Gastrocnemius medialis (tissue), 4 donors: ENCODE results near the gene FGF10. TPM values are rescaled to one million over a fixed set of nuclear protein-coding genes. Genes with fewer than 3 reads are reported as not detected.

Source experiments
- ATAC-seq, 2 donors: fragments of 150-250 bp; one replicate each; pipeline ENCODE4 v1.9.1; 2016
- DNase-seq, 2 donors: peaks; one replicate each; pipeline ENCODE4 v3.0.0-alpha.2; 2019
- H3K27ac ChIP-seq, 4 donors: fragments of 200-600 bp; sonication (generic); 1 replicate in 1 of 4; 2 replicates in 3 of 4; pipeline ENCODE4 v1.5.1; 2016 to 2018; ENCODE audit warnings: mild to moderate bottlenecking in 2 of 4, moderate library complexity in 1 of 4
- H3K27me3 ChIP-seq, 3 donors: fragments of 200-600 bp; sonication (generic) in 2 of 3; 1 replicate in 1 of 3; 2 replicates in 2 of 3; pipeline versions ENCODE4 v1.5.1 to v1.6.0; 2016 to 2019; ENCODE audit warnings: mild to moderate bottlenecking in 1 of 3, moderate library complexity in 1 of 3
- H3K36me3 ChIP-seq, 2 donors: fragments of 200-600 bp; sonication (generic) in 1 of 2; one replicate each; pipeline ENCODE4 v1.5.1; 2017 to 2018
- H3K4me1 ChIP-seq, 2 donors: fragments of 200-600 bp; sonication (generic) in 1 of 2; one replicate each; pipeline ENCODE4 v1.5.1; 2016 to 2017; ENCODE audit warnings: mild to moderate bottlenecking in 2 of 2
- H3K4me3 ChIP-seq, 4 donors: fragments of 200-600 bp; sonication (generic) in 3 of 4; 1 replicate in 1 of 4; 2 replicates in 3 of 4; pipeline ENCODE4 v1.5.1; 2016 to 2019; ENCODE audit warnings: mild to moderate bottlenecking in 2 of 4
- H3K9me3 ChIP-seq, 3 donors: fragments of 200-600 bp; sonication (generic) in 2 of 3; 1 replicate in 1 of 3; 2 replicates in 2 of 3; pipeline ENCODE4 v1.5.1; 2016 to 2019
- POLR2A ChIP-seq, 2 donors: fragments of 450-650 bp; IDR thresholded peaks; one replicate each; pipeline ENCODE4 v1.6.1; 2017; ENCODE audit warnings: antibody characterized with exemption in 2 of 2, mild to moderate bottlenecking in 2 of 2, moderate library complexity in 2 of 2
- in situ Hi-C, 4 donors: fragments of 200-750 bp; cut with MboI; loops; one replicate each; pipeline versions ENCODE4 v1.15.0 to v1.8.0; 2017; ENCODE audit warnings: low sequenced_read_pairs in 4 of 4
- intact Hi-C: fragments of 100-400 bp; cut with DNase I; formaldehyde crosslinking; loops from one replicate; pipeline ENCODE4 v1.15.1; 2023; ENCODE audit warnings: low total_unique reads
- total RNA-seq, 4 donors: library from RNA; depleted of rRNA; stranded (reverse); fragments of >200 nt; gene quantifications; one replicate each; pipeline versions ENCODE4 v1.1.0 to v1.2.3, GENCODE V29; 2016
- TF ChIP-seq, protein P1 (sequence below), 5 experiments: fragments of 450-650 bp in 3 of 5; fragments of 200-600 bp in 2 of 5; sonication (generic) in 2 of 5; IDR thresholded peaks in 4 of 5; conservative IDR thresholded peaks in 1 of 5; 1 replicate in 4 of 5; 2 replicates in 1 of 5; pipeline ENCODE4 v1.5.1; 2016 to 2019; ENCODE audit warnings: antibody characterized with exemption in 5 of 5, mild to moderate bottlenecking in 3 of 5, moderate library complexity in 3 of 5

The FGF10 gene
- total RNA-seq, 4 donors from 2014 or later, result 0.23 to 2.6 (median 0.76) TPM; not detected in 1

DNA sequence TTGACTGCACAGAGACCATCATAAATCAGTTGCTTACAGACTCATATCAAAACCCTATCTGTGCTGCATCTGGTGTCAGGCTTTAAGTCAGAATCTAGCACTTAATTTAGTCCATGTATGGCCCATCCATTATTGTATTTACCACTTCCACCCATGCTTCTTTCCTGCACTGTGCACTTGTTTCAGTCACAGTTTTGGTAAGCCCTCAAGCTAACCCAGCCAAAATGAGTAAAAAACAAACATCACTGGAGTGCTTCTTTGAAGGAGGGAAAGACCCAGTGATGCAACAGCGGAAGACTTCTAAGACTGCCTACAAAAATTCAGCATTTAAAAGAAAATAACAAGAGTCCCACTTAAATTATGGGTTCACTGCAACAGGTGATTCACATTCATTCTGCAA, 69.0 kb downstream of the FGF10 start:
- Histone ChIP-seq H3K9me3 (no peaks in the 10 kb centered on the region), H3K4me3 (no peak overlapping the region), H3K4me1 (no peaks in the 10 kb centered on the region), H3K36me3 (no peaks in the 10 kb centered on the region), H3K27ac (no peak overlapping the region), H3K27me3 (no peaks in the 10 kb centered on the region)
- TF ChIP-seq, protein P1, sequence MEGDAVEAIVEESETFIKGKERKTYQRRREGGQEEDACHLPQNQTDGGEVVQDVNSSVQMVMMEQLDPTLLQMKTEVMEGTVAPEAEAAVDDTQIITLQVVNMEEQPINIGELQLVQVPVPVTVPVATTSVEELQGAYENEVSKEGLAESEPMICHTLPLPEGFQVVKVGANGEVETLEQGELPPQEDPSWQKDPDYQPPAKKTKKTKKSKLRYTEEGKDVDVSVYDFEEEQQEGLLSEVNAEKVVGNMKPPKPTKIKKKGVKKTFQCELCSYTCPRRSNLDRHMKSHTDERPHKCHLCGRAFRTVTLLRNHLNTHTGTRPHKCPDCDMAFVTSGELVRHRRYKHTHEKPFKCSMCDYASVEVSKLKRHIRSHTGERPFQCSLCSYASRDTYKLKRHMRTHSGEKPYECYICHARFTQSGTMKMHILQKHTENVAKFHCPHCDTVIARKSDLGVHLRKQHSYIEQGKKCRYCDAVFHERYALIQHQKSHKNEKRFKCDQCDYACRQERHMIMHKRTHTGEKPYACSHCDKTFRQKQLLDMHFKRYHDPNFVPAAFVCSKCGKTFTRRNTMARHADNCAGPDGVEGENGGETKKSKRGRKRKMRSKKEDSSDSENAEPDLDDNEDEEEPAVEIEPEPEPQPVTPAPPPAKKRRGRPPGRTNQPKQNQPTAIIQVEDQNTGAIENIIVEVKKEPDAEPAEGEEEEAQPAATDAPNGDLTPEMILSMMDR (IDR thresholded peaks at IDR 0.05 in 4 of 5, conservative IDR thresholded peaks at IDR 0.05 in 1 of 5), result no peak
- no peak for TF ChIP-seq POLR2A (IDR thresholded peaks at IDR 0.05)
- ATAC-seq (no peak), DNase-seq (no peak)
- intact Hi-C loops, result no loop called here
- in situ Hi-C loops, result no loop called here

GRCh38 chr5:44318883-44319282, 70.3 kb downstream of the FGF10 start:
- no peak overlapping the region for H3K4me3 ChIP-seq
- intact Hi-C loops (no loop called here), in situ Hi-C loops (no loop called here)
- DNase-seq (no peak), ATAC-seq (no peak)
- no peaks in the 10 kb centered on the region for H3K9me3 ChIP-seq
- TF ChIP-seq POLR2A (IDR thresholded peaks at IDR 0.05), result no peak
- TF ChIP-seq, protein P1 (IDR thresholded peaks at IDR 0.05 in 4 of 5, conservative IDR thresholded peaks at IDR 0.05 in 1 of 5), result no peak
- H3K27ac ChIP-seq, result no peak overlapping the region
- no peaks in the 10 kb centered on the region for H3K4me1 ChIP-seq
- no peaks in the 10 kb centered on the region for H3K27me3 ChIP-seq
- H3K36me3 ChIP-seq, result no peaks in the 10 kb centered on the region

- TF ChIP-seq, protein P1 (IDR thresholded peaks at IDR 0.05 in 4 of 5, conservative IDR thresholded peaks at IDR 0.05 in 1 of 5), result no peak
- no peak for TF ChIP-seq POLR2A (IDR thresholded peaks at IDR 0.05)
- no peak overlapping the region for H3K4me3 ChIP-seq
- DNase-seq, result no peak
- intact Hi-C loops (no loop called here), in situ Hi-C loops (no loop called here)
- H3K9me3 ChIP-seq, result no peaks in the 10 kb centered on the region
- no peaks in the 10 kb centered on the region for H3K4me1 ChIP-seq
- no peaks in the 10 kb centered on the region for H3K27me3 ChIP-seq
- no peaks in the 10 kb centered on the region for H3K36me3 ChIP-seq
- no peak for ATAC-seq
- H3K27ac ChIP-seq, result no peak overlapping the region
Measured at GRCh38 chr5:44312374-44312773, 76.8 kb downstream of the FGF10 start.

GRCh38 chr5:44300551-44300950, 88.7 kb downstream of the FGF10 start:
- Histone ChIP-seq H3K9me3 (no peaks in the 10 kb centered on the region), H3K27ac (no peak overlapping the region), H3K4me3 (no peak overlapping the region), H3K4me1 (no peaks in the 10 kb centered on the region), H3K36me3 (no peaks in the 10 kb centered on the region), H3K27me3 (no peaks in the 10 kb centered on the region)
- DNase-seq, result no peak
- in situ Hi-C loops, result no loop called here
- TF ChIP-seq, protein P1 (IDR thresholded peaks at IDR 0.05 in 4 of 5, conservative IDR thresholded peaks at IDR 0.05 in 1 of 5), result no peak
- TF ChIP-seq POLR2A (IDR thresholded peaks at IDR 0.05), result no peak
- no peak for ATAC-seq
- intact Hi-C loops, result no loop called here

- ATAC-seq (no peak), DNase-seq (no peak)
- intact Hi-C loops (no loop called here), in situ Hi-C loops (no loop called here)
- H3K36me3 ChIP-seq, result no peaks in the 10 kb centered on the region
- no peaks in the 10 kb centered on the region for H3K27me3 ChIP-seq
- H3K27ac ChIP-seq, result no peak overlapping the region
- TF ChIP-seq POLR2A (IDR thresholded peaks at IDR 0.05), result no peak
- TF ChIP-seq, protein P1 (IDR thresholded peaks at IDR 0.05 in 4 of 5, conservative IDR thresholded peaks at IDR 0.05 in 1 of 5), result no peak
- no peaks in the 10 kb centered on the region for H3K9me3 ChIP-seq
- no peak overlapping the region for H3K4me3 ChIP-seq
- no peaks in the 10 kb centered on the region for H3K4me1 ChIP-seq
Measured at GRCh38 chr5:44299394-44299793, 89.8 kb downstream of the FGF10 start.
